SK-N-MC (cell line): ENCODE results near the gene OVOL3.

ENCODE experiments used
- EZH2 ChIP-seq: fragments of 200-600 bp; sonication (generic); IDR thresholded peaks from one replicate; pipeline ENCODE4 v1.6.1; 2017; ENCODE audit warnings: antibody characterized with exemption
- POLR2AphosphoS5 ChIP-seq: IDR thresholded peaks from 2 replicates; pipeline ENCODE4 v1.6.1; 2012; ENCODE audit warnings: mild to moderate bottlenecking, low read depth, low read length, borderline replicate concordance

DNA sequence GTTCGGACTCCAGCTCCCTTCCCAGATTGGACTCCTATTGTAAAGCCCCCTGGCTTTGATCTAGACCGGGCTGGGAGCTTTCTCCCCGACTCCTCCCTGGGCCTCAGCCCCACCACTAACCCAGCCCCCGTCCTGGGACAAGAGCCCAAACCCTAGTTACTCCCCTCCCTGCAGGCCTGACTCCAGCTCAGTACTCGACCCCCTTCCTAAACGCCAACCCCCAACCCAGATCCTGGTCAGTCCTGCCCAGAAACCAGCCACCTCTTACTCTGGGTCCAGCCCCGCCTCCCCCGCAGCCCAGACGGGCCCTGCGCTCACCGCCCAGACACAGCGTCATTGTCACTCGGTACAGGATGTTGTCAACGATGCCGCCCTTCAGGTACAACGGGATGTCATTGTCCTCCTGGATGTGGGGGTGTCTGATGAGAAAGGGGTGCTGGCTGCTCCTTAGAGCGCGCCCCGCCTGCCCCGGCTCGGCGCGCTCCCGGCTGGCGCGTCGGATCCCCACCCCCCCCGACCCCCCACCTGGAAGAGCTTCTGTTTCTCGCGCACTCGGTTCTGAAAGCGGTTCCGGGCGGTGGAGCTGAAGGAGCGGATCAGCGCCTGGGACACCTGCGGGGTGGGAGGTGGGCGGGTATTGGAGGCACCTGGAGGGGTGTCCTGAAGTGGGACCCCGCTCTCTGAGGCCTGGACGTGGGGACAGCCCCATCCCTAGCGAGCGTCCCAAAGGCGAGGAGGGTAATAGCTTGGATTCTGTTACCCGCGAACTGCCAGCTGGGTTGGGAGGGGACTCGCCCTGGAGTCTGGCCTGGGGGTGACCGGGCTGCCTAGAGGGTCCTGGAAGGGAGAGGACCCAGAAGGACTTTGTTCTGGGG lies 40.4 kb downstream of the OVOL3 start:
- TF ChIP-seq EZH2: no peak
- TF ChIP-seq POLR2AphosphoS5: no peak
